A172 (cell line): ENCODE results near the gene RBFOX2. TPM values are rescaled to one million over a fixed set of nuclear protein-coding genes. Genes with fewer than 3 reads are reported as not detected.
"Not testable (repeated sequence)": the region's sequence is repeated elsewhere in the genome, so short reads cannot be mapped to it uniquely, and the experiment has no call there.

ENCODE experiments used
- DNase-seq: peaks from one replicate; pipeline ENCODE4 v3.0.0-alpha.2; 2015; ENCODE audit warnings: low spot score
- total RNA-seq: library from RNA; depleted of rRNA; stranded (reverse); fragments of >200 nt; shearing (Covaris generic); gene quantifications from 2 replicates; pipeline ENCODE4 v1.2.3, GENCODE V29; 2014

RBFOX2 gene
- total RNA-seq, 1 experiment from 2014 or later = 47.5 TPM

DNA sequence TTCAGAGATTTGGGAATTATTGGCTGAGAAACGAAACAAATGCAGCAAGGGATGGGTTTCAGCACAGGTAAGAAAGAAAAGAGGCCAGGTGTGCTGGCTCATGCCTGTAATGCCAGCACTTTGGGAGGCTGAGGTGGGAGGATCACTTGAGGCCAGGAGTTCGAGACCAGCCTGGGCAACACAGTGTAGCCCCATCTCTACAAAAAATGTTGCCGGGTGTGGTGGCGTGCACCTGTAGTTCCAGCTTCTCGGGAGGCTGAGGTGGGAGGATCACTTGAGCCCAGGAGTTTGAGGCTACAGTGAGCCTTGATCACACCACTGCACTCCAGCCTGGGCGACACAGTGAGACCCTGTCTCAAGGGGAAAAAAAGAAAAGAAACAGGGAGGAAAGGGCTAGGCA, 290.7 kb downstream of the RBFOX2 start:
- not testable (repeated sequence) for DNase-seq

DNA sequence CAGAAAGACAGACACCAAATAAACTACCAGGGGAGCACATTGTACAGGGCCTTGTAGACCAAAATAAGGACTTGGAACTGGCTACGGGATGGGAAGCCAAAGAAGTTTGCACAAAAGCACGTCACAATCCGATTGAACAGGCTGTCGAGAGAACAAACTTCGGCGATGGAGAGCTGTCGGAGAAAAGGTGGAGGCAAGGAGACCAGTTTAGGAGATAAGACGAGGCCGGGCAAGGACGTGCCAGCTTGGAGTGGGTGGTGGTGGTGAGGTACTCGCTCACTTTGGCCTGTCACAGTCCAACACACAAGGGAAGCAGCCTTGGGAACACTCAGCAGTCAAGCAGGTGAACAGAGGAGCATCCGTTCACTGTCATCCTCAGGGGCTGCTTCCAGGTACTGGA, 291.9 kb downstream of the RBFOX2 start:
- no peak for DNase-seq

DNA sequence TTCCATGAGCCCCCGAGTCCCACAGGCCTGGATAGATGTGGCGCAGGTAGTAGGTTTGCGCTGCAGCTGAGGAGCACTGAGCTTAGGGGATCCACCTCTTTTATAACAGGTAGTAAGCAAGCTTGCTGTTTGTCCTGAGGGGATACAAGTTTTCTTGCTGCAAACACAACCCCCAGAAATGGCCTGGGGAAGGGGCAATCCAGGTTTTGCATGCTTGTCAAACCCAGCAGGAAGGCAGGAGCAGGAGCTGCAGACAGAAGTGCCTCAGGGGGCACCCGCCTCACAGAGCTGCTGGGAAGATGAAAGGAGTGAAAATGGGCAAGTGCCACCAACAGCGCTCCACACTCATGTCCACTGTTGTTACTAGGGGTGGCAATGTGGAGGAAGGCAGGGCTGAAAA, 292.5 kb downstream of the RBFOX2 start:
- no peak for DNase-seq

DNA sequence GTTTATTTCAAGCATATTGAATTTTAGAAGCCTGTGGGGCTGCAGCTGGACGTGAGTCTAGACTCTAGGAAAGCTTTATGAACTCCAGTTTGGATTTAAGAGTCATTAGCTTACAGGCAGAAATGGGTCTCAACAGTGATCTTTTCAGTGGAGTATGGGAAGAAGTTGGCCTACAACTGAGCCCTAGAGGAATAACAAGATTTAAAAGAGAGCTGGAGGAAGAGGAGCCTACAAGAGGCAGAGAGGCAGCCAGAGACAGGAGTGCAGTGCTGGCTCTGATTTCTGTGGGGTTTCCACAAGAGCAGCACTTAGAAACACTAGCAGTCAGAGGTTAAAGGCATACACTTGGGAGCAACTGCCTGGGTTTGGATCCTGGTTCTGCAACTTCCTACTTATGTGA, 293.1 kb downstream of the RBFOX2 start:
- no peak for DNase-seq

DNA sequence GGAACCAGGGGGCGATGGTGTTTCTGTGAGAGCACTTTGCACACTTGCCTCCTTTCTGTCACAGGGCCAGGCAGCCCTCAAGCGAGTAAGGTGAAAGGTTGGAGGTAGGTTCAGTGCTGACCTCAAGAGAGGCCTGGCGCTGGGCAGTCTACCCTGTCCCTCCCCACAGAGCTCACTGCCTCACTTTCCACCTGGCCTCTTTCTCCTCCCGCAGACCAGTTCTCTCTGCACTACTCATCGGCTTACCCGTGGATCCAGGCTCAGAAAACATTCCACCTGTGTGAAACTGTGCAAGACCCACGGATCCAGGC, 294.2 kb downstream of the RBFOX2 start:
- no peak for DNase-seq

DNA sequence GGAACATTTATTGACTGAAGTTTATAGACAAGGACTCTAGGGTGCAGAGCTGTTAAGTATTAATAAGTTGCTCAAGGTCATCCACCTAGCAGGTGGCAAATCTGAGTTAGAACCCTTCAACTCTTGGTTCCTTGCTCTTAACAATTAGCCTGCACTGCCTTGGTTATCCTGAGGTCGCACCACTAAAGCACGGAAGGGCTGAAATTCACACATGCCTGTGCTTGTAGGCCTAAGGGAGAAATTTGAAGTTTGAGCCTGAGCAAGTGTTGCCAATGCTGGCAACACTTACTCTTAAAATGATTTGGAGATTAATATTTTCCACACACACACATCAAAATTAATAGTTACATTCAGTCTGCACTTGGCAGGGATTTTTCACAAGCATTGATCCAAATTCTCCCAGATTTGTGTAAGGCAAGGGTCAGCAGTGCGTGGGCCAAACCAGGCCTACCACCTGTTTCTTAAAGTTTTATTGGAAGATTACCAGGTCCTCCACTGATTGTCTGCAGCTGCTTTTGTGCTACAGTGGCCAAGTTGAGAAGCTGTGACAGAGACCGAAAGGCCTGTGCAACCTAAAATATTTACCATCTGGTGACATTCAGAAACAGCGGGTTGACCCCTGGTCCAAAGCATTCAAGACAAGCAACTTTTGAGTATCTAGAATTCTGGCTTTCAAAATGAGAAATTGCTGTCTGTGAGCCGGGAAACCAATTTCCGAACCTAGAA, 294.7 kb downstream of the RBFOX2 start:
- no peak for DNase-seq

DNA sequence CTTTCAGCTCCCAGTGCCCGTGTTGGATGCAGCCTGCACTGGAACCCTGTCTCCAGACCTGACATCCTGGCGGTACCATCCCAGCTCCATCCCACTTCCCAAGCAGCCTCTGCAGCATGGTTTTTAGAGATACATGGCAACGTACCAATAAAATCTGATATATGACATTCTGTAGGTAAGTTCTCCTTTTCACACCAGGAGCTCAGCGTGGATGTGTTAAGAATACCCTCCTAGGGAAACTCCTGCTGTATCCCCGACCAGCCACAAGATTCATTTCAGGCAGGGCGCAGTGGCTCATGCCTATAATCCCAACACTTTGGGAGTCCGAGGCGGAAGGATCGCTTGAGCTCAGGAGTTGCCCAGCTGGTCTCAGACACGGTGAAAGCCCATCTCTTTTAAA, 295.6 kb downstream of the RBFOX2 start:
- no peak for DNase-seq

DNA sequence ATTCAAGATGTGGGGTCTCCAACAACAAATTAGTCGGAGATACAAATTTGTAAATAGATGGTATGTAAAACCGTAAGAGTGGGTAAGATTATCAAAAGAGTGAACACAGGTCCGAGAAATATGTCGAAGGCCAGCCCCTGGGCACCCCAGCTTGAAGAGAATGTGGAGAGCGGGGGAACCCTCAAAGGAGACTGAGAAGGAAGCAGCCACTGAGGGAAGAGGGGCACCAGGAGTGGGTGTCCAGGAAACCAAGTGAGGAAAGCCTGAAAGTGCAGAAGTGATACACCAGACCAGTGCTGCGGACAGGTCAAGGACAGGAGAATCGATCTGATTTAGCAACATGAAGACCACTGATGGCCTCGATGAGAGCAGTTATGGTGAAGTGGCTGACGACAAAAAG, 296.5 kb downstream of the RBFOX2 start:
- no peak for DNase-seq

DNA sequence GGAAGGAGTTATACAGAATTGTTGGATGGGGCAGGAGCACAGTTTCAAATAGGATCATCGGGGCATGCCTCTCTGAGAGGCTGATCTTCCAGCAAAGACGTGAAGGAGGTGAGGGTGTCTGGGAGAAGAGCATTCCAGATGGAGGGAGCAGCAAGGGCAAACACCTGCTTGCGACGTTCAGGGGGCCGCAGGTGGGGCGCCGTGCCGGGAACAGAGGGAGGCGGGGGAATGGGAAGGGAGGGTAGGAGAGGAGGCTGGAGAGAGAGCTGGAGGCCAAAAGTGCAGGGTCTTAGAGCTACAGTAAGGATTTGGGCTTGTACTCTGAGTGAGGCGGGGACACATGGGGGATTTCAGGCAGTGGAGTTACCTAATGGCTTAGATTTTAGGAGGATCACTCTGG, 297.3 kb downstream of the RBFOX2 start:
- no peak for DNase-seq

DNA sequence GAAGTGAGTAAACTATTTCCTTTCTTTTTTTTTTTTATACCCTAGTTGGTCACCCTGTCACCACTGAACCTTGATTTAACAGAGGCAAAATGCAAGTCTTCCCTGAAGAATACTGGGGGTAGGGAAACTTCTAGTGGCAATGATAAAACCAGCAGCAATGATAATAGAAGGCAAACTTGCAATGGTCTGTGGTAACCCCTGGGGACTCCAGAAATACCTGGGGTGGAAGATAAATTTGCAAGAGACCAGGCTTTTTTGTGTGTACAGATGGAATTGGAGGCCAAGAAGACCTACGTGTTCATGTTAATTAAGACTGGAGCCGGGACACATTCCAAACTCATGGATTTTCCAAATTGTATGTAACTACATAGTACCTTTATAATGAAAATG, 299.3 kb downstream of the RBFOX2 start:
- DNase-seq = no peak

DNA sequence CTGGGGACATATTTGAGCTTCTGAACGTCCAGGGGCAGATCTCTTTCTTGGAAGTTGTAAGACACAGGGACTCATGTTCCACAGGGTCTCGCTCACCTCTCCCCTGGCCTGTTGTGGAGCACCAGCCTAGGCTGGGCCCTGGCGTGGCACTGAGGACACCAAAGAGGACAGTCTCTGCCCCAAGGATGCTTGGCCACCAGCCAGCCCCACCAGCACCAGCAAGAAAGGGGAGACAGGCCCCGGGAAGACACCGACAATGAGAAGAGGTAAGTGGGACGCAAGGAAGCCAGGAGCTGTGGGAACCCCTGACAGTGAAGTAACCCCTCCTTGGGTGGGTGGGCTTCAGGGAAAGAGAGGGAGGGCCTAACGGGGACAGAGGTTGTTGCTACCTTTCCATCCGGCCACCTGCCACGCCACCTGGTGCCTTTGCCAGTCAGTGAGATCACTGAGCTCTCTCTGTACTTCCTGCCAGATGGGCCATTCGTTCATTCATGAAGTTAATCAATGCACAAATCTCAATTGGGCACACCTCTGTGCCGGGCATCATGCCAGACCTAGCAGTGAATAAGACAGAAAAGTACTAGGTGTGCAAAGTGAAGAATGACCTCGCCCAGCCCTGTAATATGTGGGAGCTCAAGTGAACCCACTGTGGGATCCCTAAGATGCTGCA, 299.9 kb downstream of the RBFOX2 start:
- DNase-seq = no peak

DNA sequence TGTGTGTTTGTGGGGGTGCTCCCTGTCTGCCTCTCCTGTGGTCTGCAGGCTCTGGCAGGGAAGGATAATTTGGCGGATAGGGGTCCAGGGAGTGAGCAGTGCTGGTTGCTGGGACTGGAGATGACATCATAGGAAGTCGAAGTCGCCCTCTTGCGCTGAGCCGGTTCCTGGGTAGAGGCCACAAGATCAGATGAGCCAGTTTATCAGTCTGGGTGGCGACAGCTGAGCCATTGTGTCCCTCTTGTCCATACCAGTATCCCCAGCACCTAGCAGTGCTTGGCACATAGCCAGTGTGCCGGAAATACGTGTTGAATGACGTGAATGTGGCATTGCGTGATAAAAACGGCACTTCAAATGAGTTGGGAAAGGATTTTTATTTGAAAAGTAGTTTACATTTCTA, 301.2 kb downstream of the RBFOX2 start:
- no peak for DNase-seq

DNA sequence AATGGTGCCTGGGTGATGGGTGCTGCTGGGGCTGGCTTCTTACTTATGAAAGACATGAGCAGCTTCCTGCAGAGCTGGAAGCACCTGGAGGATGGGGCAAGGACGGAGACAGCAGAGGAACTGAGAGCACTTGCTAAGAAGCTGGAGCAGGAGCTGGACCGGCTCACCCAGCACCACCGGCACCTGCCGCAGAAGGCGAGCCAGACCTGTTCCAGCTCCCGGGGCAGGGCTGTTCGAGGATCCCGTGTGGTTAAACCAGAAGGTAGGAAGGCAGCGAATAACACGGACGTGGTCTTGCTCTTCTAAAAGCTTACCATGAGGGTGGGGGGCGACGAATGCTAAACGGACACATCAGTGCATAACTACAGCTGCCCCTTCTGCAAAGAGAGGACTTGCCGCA, 301.7 kb downstream of the RBFOX2 start:
- DNase-seq = no peak

DNA sequence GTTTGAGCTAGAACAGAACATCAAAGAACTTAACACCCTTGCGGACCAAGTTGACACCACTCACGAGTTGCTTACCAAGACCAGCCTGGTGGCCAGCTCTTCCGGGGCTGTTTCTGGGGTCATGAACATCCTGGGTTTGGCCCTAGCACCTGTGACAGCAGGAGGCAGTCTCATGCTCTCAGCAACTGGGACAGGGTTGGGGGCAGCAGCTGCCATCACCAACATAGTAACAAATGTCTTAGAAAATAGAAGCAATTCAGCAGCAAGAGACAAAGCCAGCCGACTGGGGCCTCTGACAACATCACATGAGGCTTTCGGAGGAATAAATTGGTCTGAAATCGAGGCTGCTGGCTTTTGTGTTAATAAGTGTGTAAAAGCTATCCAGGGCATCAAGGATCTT, 302.2 kb downstream of the RBFOX2 start:
- no peak for DNase-seq

DNA sequence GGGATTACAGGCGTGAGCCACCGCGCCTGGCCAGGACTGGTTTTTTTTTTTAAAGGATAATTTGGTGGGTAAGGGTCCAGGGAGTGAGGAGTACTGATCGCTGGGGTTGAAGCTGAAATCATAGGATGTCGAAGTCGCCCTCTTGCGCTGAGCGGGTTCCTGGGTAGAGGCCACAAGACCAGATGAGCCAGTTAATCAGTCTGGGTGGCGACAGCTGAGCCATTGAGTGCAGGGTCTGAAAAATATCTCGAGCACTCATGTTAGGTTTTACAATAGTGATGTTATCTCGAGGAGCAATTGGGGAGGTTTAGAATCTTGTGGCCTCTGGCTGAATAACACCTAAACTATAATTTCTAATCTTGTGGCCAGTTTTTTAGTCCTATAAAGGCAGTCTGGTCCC, 303.1 kb downstream of the RBFOX2 start:
- no peak for DNase-seq

DNA sequence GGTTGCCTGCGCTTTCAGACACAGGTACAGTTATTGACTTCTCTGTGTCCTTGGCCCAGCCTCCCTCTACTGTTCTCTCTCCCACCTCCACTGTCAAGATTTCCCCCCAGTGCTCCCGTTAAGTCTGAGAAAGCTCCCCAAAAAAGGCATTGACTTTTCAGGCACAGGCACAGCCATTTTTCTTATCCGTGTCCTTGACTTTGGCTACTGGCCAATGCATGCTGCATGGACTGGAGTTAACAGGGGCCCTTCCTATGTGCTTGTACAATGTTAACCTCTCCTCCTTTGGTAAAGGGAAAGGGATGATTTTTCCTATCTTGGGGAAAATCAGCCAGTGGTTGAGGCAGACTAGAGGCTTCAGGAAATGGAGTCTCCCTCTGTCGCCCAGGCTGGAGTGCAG, 306.7 kb downstream of the RBFOX2 start:
- DNase-seq = no peak

DNA sequence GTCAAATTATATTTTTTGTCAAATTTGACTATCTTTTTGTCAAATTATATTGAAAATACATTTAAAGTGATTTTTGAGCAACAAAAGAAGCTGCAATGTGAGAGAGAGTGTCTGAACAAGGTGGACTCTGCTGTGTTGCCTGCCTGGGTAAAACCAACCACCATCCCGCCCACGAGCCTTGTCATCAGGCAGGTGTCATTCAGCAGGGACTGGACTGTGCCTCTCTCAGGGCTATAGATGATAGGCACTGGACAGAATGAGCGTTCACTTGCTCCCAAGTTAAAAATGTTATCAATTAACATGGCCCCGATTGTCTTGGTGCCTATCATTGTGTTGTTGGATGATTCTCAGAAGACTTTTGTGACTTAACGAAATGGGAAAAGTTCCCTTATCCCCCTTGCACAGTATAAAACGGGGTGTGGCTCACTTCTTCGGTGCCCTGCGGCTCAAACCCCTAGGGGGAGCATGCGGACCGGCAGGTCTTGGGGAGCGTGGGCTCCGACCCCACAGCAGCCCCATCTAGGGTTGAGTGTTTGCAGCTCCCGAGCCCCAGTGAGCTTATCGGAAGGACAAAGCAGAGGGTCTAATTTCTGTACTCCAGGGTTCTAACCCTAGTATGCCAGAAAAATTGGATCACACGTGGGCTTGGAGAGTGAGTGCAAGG, 309.3 kb downstream of the RBFOX2 start:
- no peak for DNase-seq

DNA sequence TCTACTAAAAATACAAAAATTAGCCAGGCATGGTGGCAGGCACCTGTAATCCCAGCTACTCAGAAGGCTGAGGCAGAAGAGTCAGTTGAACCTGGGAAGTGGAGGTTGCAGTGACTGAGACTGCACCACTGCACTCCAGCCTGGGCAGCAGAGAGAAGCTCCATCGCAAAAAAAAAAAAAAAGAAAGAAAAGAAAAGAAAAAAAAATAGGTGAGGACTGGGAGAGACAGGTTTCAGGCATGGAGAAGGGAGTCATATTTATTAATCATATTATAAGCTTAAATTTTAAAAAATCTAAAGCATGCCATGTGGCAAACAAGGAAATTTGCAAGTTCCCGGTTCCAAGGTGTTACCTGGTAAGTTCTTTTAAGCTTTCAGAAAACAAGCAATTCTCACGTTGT, 311.1 kb downstream of the RBFOX2 start, which contains the start of gene APOL5:
TSS of gene APOL5 (plus strand) at position 301 of the 400 bp plus-strand sequence. CDS start at position 301, 0 bp downstream.
- no peak for DNase-seq

DNA sequence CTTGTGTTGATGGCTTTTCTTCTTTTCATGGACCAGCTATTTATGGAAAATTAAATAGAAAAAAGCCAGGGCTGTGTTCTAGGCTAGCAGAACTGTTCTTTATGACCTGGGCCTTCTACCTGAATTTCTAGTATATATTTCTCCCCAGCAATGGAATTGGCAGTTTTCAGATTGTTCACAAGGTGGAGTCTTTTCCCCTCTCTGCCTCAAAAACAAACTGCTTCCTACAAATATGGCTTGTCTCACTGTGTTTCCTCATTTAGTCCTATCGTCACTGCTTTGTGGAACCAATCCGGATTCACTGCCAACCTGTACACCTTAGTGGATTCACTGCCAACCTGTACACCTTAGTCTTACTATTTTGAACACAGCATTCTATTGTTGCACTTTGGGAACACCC, 316.0 kb downstream of the RBFOX2 start:
- DNase-seq = no peak

DNA sequence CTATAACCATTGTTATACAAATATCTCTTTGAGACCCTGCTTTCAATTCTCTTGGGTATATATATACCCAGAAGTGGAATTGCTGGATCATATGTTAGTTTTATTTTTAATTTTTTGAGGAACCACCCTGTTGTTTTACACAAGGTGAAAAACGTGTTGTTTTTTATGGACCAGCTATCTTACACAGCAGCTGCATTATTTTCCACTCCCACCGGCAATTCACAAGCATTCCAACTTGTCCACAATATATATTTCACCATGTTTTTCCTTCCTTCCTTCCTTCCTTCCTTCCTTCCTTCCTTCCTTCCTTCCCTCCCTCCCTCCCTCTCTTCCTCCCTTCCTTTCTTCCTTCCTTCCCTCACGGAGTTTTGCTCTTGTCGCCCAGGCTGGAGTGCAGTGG, 317.3 kb downstream of the RBFOX2 start:
- DNase-seq = no peak

DNA sequence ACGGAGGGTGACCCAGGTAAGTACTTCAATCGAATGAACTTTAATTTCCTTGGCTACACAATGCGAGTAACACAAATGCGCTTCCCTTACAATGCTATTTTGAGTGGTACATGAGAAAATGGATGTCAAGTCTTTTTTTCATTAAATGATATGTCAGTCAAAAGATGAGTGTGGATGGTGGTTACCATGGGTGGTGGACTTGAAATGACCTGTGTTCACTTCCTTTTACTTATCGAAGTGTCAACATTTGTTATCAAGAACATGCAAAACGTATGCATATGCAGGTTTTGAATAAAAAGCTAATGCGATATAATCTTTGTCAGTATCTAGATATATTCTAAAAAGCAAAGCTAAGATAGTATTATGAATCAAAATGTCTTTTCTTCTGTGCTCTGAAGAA, 319.7 kb downstream of the RBFOX2 start:
- DNase-seq = no peak

DNA sequence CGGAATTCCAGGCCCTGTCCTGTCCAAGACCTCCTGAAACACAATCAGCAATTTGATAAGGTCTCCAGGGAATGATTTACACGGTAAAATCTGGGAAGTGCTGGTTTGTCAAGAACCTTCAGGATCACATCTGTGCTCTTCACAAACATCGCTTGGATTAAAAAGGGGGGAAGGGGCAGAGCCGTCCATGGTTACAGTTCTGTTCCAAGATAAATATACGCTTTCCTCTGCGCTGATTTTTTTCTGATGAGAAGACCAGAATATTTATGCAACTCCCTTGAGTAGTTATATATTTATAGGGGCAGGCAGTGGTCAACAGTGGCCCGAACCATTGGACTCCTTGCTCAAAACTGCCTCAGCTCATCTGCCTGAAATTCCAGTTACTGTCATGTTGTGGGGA, 320.2 kb downstream of the RBFOX2 start:
- DNase-seq = no peak

DNA sequence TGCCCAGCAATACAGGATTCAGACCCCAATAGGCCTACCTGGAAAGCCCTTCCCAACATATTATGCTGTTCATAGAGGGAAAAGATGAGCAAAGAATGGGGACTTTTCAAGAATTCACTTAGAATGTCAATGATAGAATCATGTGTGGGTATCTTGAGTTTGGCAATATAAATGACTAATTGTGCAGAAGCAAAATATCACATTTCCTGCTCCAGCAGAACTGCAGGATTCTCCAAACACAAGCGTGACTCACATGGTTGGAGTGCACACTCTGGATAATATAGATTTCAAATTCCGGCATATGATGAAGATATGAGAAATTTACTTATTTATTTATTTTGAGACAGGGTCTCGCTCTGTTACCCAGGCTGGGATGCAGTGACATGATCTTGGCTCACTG, 323.5 kb downstream of the RBFOX2 start:
- peak; percentile 22 for DNase-seq
